H1 (cell line): ENCODE measurements around the gene WNK4. TPM values are rescaled to one million over a fixed set of nuclear protein-coding genes. Genes with fewer than 3 reads are reported as not detected.

ENCODE experiments used
- MAFK ChIP-seq: IDR thresholded peaks from 2 replicates; pipeline ENCODE4 v1.6.1; 2012; ENCODE audit warnings: low read depth, mild to moderate bottlenecking, improper control_type of control experiment, low read length
- polyA plus RNA-seq, 7 experiments: library from polyadenylated mRNA; depleted of rRNA in 3 of 7; stranded (reverse) in 5 of 7; unstranded in 2 of 7; fragments of >200 nt in 5 of 7; fragments of 200-250 nt in 2 of 7; gene quantifications; 1 replicate in 5 of 7; 2 replicates in 1 of 7; 4 replicates in 1 of 7; pipeline versions ENCODE4 v1.2.1 to v1.2.3, GENCODE V29; 2011 to 2013; ENCODE audit warnings: missing spikeins in 2 of 7, mixed read lengths in 2 of 7
- total RNA-seq: library from RNA; stranded (reverse); fragmentation: NEBNext Ultra II Directional; extraction: Animal tissue kit (Norgen Biotek cat#: 25700); gene quantifications from 2 replicates; pipeline ENCODE4 v1.2.1, GENCODE V29; 2021

Gene WNK4
- total and polyA plus RNA-seq, 2 of the 8 experiments (the other 6 are each of a cell fraction or from before 2014, with no cell fraction given) = 0.21 to 1.7 TPM

DNA sequence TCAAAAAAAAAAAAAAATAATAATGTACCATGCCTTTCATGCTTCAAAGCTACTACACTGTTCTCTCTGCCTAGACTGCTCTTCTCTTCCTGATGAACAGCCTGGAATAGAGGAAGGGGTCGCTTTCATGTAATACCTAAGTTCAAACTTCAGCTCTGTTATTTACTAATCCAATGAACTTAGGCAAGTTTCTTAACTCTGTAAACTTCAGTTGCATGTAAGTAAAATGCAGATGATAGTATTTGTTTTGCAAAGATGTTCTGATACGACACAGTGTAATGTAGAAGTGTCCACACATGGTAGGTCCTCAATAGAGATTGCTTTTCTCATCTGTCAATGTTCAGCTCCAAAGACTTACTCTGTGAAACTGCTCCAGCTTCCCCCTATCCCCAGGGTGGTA lies 11.5 kb downstream of the WNK4 start (continued):
- TF ChIP-seq MAFK = no peak
